ENCODE data around the gene MAP3K2. TPM values are rescaled to one million over a fixed set of nuclear protein-coding genes. Genes with fewer than 3 reads are reported as not detected.

The MAP3K2 gene
- 10 to 100 TPM; 25.9 to 98.4 (median 75.0) TPM for total RNA-seq

GRCh38 chr2:127387655-127388422 lies at the start of gene MAP3K2:
Gene MAP3K2 (minus strand): TSS chr2:127387975. CDS start chr2:127343129, 44,846 bp downstream.
- intact Hi-C loops (cut with DNase I; ENCODE audit: low total_unique reads): no loop called here
- no peaks in the 10 kb centered on the region for H3K36me3 ChIP-seq
- H3K27ac ChIP-seq: peak within 1 kb of the TSS; percentile 97 to 100
- DNase-seq: peak; percentile 92 to 95
- H3K4me3 ChIP-seq: peak within 1 kb of the TSS; percentile 60 to 100
- H3K27me3 ChIP-seq: no peaks in the 10 kb centered on the region
- H3K9me3 ChIP-seq: no peaks in the 10 kb centered on the region
- peaks cover 0 to 5% of the 10 kb centered on the region in 2 donors for H3K4me1 ChIP-seq
- TF ChIP-seq CTCF (IDR thresholded peaks at IDR 0.05) (peak in 1 of 4 experiments; percentile 14), POLR2A (IDR thresholded peaks at IDR 0.05) (peak; percentile 79 to 97)

GRCh38 chr2:127437056-127437455 lies 49.3 kb upstream of the MAP3K2 start:
- no peak overlapping the region for H3K4me3 ChIP-seq
- H3K9me3 ChIP-seq: no peaks in the 10 kb centered on the region
- no peak for DNase-seq
- no peaks in the 10 kb centered on the region for H3K27me3 ChIP-seq
- intact Hi-C loops (cut with DNase I; ENCODE audit: low total_unique reads): no loop called here
- no peaks in the 10 kb centered on the region for H3K36me3 ChIP-seq
- TF ChIP-seq CTCF (IDR thresholded peaks at IDR 0.05): no peak
- no peak for TF ChIP-seq POLR2A (IDR thresholded peaks at IDR 0.05)
- no peaks in the 10 kb centered on the region for H3K4me1 ChIP-seq
- no peak overlapping the region for H3K27ac ChIP-seq

GRCh38 chr2:127434515-127434914 lies 46.7 kb upstream of the MAP3K2 start:
- no peaks in the 10 kb centered on the region for H3K36me3 ChIP-seq
- DNase-seq: no peak
- H3K9me3 ChIP-seq: no peaks in the 10 kb centered on the region
- TF ChIP-seq POLR2A (IDR thresholded peaks at IDR 0.05): no peak
- TF ChIP-seq CTCF (IDR thresholded peaks at IDR 0.05): no peak
- H3K4me3 ChIP-seq: no peak overlapping the region
- intact Hi-C loops (cut with DNase I; ENCODE audit: low total_unique reads): no loop called here
- no peaks in the 10 kb centered on the region for H3K4me1 ChIP-seq
- no peaks in the 10 kb centered on the region for H3K27me3 ChIP-seq
- no peak overlapping the region for H3K27ac ChIP-seq

GRCh38 chr2:127431408-127432023 lies 43.7 kb upstream of the MAP3K2 start:
- intact Hi-C loops (cut with DNase I; ENCODE audit: low total_unique reads): no loop called here
- no peak for DNase-seq
- TF ChIP-seq POLR2A (IDR thresholded peaks at IDR 0.05) (no peak), CTCF (IDR thresholded peaks at IDR 0.05) (no peak)
- Histone ChIP-seq H3K9me3 (no peaks in the 10 kb centered on the region), H3K4me3 (no peak overlapping the region), H3K36me3 (no peaks in the 10 kb centered on the region), H3K27me3 (no peaks in the 10 kb centered on the region), H3K27ac (no peak overlapping the region), H3K4me1 (no peaks in the 10 kb centered on the region)

GRCh38 chr2:127429844-127430425 lies 42.2 kb upstream of the MAP3K2 start:
- TF ChIP-seq CTCF (IDR thresholded peaks at IDR 0.05) (no peak), POLR2A (IDR thresholded peaks at IDR 0.05) (no peak)
- DNase-seq: no peak
- H3K36me3 ChIP-seq: no peaks in the 10 kb centered on the region
- no peaks in the 10 kb centered on the region for H3K4me1 ChIP-seq
- H3K4me3 ChIP-seq: no peak overlapping the region
- H3K27ac ChIP-seq: no peak overlapping the region
- intact Hi-C loops (cut with DNase I; ENCODE audit: low total_unique reads): no loop called here
- H3K9me3 ChIP-seq: no peaks in the 10 kb centered on the region
- no peaks in the 10 kb centered on the region for H3K27me3 ChIP-seq

Data from uterus (tissue), 4 donors.